Urinary bladder (tissue), 4 donors: ENCODE results near the gene CUL9. TPM values are rescaled to one million over a fixed set of nuclear protein-coding genes. Genes with fewer than 3 reads are reported as not detected.
A peak's percentile ranks its signal among the peaks of the same experiment; 100 is the strongest.

Source experiments
- DNase-seq: peaks from one replicate; pipeline ENCODE4 v3.0.0-alpha.2; 2015; ENCODE audit errors: extremely low spot score
- H3K27ac ChIP-seq: one replicate; pipeline ENCODE4 v1.5.1; 2013; ENCODE audit warnings: low read depth, mild to moderate bottlenecking, moderate library complexity
- H3K36me3 ChIP-seq: one replicate; pipeline ENCODE4 v1.6.1; 2013; ENCODE audit warnings: mild to moderate bottlenecking, moderate library complexity; ENCODE audit not compliant: insufficient read depth
- H3K4me1 ChIP-seq: one replicate; pipeline ENCODE4 v1.6.1; 2013; ENCODE audit warnings: mild to moderate bottlenecking, moderate library complexity; ENCODE audit not compliant: insufficient read depth
- H3K4me3 ChIP-seq: one replicate; pipeline ENCODE4 v1.5.1; 2013; ENCODE audit warnings: low read depth, low read length
- WGBS: extraction: QIAGEN DNeasy Blood & Tissue Kit; methylation state at CpG from one replicate; pipeline ENCODE4 v1.1.7; 2013; 5-methylcytosine and 5-hydroxymethylcytosine counted together
- polyA plus RNA-seq: library from polyadenylated mRNA; stranded (reverse); fragments of 200-250 nt; gene quantifications from one replicate; pipeline ENCODE4 v1.2.3, GENCODE V29; 2013
- total RNA-seq: library from RNA; depleted of rRNA; stranded (reverse); fragments of >200 nt; gene quantifications from one replicate; pipeline ENCODE4 v1.2.3, GENCODE V29; 2014
- donor health status: healthy with polysubstance abuse.
- donor health status: healthy.

Gene CUL9
- total and polyA plus RNA-seq, 2 donors = 20.6 to 23.5 TPM

- no peaks in the 10 kb centered on the region for H3K4me1 ChIP-seq
- no peak for DNase-seq
- 87% methylated on average over 20 of the region's 20 CpGs for WGBS
- H3K27ac ChIP-seq = no peak overlapping the region
- H3K36me3 ChIP-seq = peaks cover 6% of the 10 kb centered on the region
- H3K4me3 ChIP-seq = no peak overlapping the region
Observed at GRCh38 chr6:43178951-43179830, 2.8 kb upstream of the CUL9 start.

- Histone ChIP-seq H3K27ac (no peak overlapping the region), H3K36me3 (peaks cover 6% of the 10 kb centered on the region), H3K4me3 (no peak overlapping the region), H3K4me1 (no peaks in the 10 kb centered on the region)
- 77% methylated on average over 7 of the region's 7 CpGs for WGBS
- no peak for DNase-seq
Observed at GRCh38 chr6:43180058-43180457, 1.9 kb upstream of the CUL9 start.

GRCh38 chr6:43180985-43181384, 1.0 kb upstream of the CUL9 start:
- 64% methylated on average over 5 of the region's 5 CpGs for WGBS
- peaks cover 6% of the 10 kb centered on the region for H3K36me3 ChIP-seq
- H3K4me3 ChIP-seq = no peak overlapping the region
- H3K4me1 ChIP-seq = no peaks in the 10 kb centered on the region
- no peak overlapping the region for H3K27ac ChIP-seq
- DNase-seq = no peak

- WGBS = 35% methylated on average over 9 of the region's 9 CpGs
- DNase-seq = no peak
- Histone ChIP-seq H3K27ac (peak overlapping the region; percentile 66), H3K4me1 (no peaks in the 10 kb centered on the region), H3K36me3 (peaks cover 6% of the 10 kb centered on the region), H3K4me3 (peak overlapping the region; percentile 69)
Observed at GRCh38 chr6:43181621-43181941, 415 bp upstream of the CUL9 start.

GRCh38 chr6:43183441-43183840, 1.4 kb downstream of the CUL9 start:
- WGBS = 95% methylated on average over 4 of the region's 4 CpGs
- H3K36me3 ChIP-seq = peaks cover 4% of the 10 kb centered on the region
- H3K4me1 ChIP-seq = no peaks in the 10 kb centered on the region
- no peak for DNase-seq
- no peak overlapping the region for H3K27ac ChIP-seq
- H3K4me3 ChIP-seq = no peak overlapping the region

- no peak overlapping the region for H3K27ac ChIP-seq
- peaks cover under 1% of the 10 kb centered on the region for H3K36me3 ChIP-seq
- H3K4me1 ChIP-seq = no peaks in the 10 kb centered on the region
- H3K4me3 ChIP-seq = no peak overlapping the region
- WGBS = 93% methylated on average over 21 of the region's 21 CpGs
- no peak for DNase-seq
Observed at GRCh38 chr6:43184268-43184985, 2.4 kb downstream of the CUL9 start.

- Histone ChIP-seq H3K36me3 (no peaks in the 10 kb centered on the region), H3K4me3 (no peak overlapping the region), H3K4me1 (no peaks in the 10 kb centered on the region), H3K27ac (no peak overlapping the region)
- no peak for DNase-seq
- 80% methylated on average over 5 of the region's 5 CpGs for WGBS
Observed at GRCh38 chr6:43185391-43185985, 3.5 kb downstream of the CUL9 start.

GRCh38 chr6:43186019-43186418, 4.0 kb downstream of the CUL9 start:
- no peak for DNase-seq
- 97% methylated on average over 14 of the region's 14 CpGs for WGBS
- H3K27ac ChIP-seq = no peak overlapping the region
- H3K36me3 ChIP-seq = no peaks in the 10 kb centered on the region
- no peak overlapping the region for H3K4me3 ChIP-seq
- H3K4me1 ChIP-seq = no peaks in the 10 kb centered on the region

GRCh38 chr6:43186706-43187105, 4.7 kb downstream of the CUL9 start:
- H3K4me1 ChIP-seq = no peaks in the 10 kb centered on the region
- 88% methylated on average over 4 of the region's 4 CpGs for WGBS
- no peaks in the 10 kb centered on the region for H3K36me3 ChIP-seq
- no peak overlapping the region for H3K4me3 ChIP-seq
- DNase-seq = no peak
- no peak overlapping the region for H3K27ac ChIP-seq

- Histone ChIP-seq H3K36me3 (no peaks in the 10 kb centered on the region), H3K27ac (no peak overlapping the region), H3K4me1 (no peaks in the 10 kb centered on the region), H3K4me3 (no peak overlapping the region)
- no peak for DNase-seq
- 95% methylated on average over 7 of the region's 7 CpGs for WGBS
Observed at GRCh38 chr6:43187821-43188220, 5.8 kb downstream of the CUL9 start.

GRCh38 chr6:43188426-43188825, 6.4 kb downstream of the CUL9 start:
- Histone ChIP-seq H3K4me1 (no peaks in the 10 kb centered on the region), H3K4me3 (no peak overlapping the region), H3K36me3 (no peaks in the 10 kb centered on the region), H3K27ac (no peak overlapping the region)
- no peak for DNase-seq
- WGBS = 94% methylated on average over 10 of the region's 10 CpGs

- no peaks in the 10 kb centered on the region for H3K4me1 ChIP-seq
- DNase-seq = no peak
- peaks cover 2% of the 10 kb centered on the region for H3K36me3 ChIP-seq
- 77% methylated on average over 6 of the region's 6 CpGs for whole genome bisulfite sequencing
- no peak overlapping the region for H3K4me3 ChIP-seq
- no peak overlapping the region for H3K27ac ChIP-seq
Observed at GRCh38 chr6:43189776-43190304, 7.8 kb downstream of the CUL9 start.

GRCh38 chr6:43192911-43193310, 10.9 kb downstream of the CUL9 start:
- Histone ChIP-seq H3K4me3 (no peak overlapping the region), H3K4me1 (no peaks in the 10 kb centered on the region), H3K36me3 (peaks cover 4% of the 10 kb centered on the region), H3K27ac (no peak overlapping the region)
- 94% methylated on average over 9 of the region's 9 CpGs for WGBS
- no peak for DNase-seq

GRCh38 chr6:43193929-43194328, 11.9 kb downstream of the CUL9 start:
- Histone ChIP-seq H3K4me3 (no peak overlapping the region), H3K27ac (no peak overlapping the region), H3K36me3 (peaks cover 7% of the 10 kb centered on the region), H3K4me1 (no peaks in the 10 kb centered on the region)
- DNase-seq = no peak
- WGBS = 92% methylated on average over 5 of the region's 5 CpGs
